GM21390 (cell line): ENCODE measurements around the gene FIS1.
"Not testable (repeated sequence)": the region's sequence is repeated elsewhere in the genome, so short reads cannot be mapped to it uniquely, and the experiment has no call there.

Source experiments
- ATAC-seq: cut with Tn5 transposase; IDR thresholded peaks from one replicate; pipeline ENCODE4 v1.9.1; 2021; ENCODE audit not compliant: unreplicated experiment

Gene FIS1

DNA sequence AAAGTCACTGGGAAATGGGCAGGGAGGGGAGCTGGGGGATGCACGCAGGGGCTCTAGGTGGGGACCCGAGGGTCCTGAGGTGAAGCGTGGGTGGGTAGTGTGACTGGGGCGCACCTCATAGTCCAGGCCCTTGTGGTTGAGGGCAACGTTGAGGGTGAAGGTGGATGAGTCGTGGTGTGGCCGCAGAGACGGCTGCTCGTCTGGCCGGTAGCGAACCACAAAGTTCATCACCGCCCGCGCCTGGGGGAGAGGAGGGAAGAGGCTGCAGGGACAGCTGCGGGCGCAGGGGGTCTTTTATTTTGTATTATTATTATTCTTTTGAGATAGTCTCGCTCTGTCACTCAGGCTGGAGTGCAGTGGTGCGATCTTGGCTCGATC, 38.2 kb downstream of the FIS1 start:
- ATAC-seq = no peak

DNA sequence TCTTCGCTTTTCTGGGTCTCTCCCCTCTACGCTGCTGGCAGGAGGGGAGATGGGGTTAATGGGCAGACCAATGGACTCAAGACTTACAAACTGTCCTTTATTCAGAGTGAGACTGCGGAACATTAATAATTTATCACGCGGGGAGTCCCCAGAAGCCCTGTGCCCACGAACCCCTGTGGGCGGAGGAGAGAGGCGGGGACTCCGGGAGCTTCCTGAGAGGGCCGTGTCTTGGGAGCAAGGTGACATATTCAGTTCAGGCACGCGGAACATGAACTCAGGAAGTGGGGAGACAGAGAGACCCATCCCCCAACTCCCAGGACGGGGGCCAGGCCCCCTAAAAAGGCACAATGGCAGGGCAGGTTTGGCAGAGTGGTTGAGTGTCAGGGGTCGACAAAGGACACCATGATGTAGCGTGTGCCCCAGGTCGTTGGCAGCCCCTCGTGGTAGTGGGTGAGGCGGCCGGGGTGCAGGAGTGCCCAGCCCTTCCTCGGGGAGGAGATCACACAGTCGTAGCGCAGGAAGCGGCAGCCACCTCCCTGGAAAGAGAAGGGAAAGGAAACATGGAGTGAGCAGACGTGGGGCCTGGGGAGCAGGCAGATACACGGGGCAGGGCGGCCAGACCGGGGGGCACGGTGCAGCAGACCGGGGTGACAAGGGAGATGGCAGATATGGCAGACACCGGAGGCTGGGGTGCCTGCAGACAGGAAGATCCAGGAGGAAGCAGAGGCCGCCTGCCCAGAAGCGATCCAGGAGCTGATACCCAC, 38.8 kb downstream of the FIS1 start:
- ATAC-seq = no peak

DNA sequence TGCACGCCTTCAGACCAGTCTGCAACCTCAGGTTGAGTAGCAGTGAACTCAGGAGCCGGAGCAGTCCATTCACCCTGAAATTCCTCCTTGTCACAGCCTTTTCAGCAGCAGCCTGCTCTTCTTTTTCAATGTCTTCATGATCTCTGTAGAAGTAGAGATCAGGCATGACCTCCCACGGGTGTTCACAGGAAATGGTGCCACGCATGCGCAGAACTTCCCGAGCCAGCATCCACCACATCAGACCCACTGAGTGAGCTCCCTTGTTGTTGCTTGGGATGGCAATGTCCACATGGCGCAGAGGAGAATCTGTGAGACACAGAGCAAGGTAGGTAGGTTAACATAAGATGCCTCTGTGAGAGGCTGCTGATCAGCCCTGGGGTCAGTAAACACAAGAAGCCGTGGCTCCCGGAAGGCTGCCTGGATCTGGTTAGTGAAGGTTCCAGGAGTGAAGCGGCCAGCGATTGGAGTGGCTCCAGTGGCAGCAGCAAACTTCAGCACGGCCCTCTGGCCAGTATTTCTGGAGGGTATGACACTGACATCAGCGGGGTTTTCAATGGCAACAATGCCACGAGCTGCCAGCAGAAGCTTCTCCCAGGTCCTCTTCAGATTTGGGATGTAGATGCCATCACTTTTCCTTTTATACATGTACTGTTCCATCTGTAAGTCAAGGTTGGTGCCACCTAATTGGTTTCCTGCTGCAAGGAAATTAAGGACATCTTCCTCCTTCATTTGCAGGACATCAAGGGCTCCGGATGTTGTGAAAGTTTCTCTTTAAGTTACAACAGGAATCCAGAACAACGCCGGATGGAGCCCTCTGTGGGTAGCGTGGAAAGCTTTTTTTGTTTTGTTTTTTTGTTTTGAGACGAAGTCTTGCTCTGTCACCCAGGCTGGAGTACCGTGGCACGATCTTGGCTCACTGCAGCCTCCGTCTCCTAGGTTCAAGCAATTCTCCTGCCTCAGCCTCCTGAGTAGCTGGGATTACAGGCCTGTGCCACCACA, 40.8 kb downstream of the FIS1 start:
- ATAC-seq = not testable (repeated sequence)

DNA sequence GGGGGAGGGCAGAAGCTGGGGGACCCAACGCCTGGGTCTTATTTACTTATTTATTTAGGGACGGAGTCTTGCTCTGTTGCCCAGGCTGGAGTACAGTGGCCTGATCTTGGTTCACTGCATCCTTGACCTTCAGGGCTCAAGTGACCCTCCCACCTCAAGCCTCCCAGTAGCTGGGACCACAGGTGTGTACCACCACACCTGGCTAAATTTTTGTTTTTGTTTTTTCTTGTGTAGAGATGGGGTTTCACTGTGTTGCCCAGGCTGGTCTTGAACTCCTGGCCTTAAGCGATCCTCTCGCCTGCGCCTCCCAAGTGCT, 42.3 kb downstream of the FIS1 start:
- no peak for ATAC-seq

DNA sequence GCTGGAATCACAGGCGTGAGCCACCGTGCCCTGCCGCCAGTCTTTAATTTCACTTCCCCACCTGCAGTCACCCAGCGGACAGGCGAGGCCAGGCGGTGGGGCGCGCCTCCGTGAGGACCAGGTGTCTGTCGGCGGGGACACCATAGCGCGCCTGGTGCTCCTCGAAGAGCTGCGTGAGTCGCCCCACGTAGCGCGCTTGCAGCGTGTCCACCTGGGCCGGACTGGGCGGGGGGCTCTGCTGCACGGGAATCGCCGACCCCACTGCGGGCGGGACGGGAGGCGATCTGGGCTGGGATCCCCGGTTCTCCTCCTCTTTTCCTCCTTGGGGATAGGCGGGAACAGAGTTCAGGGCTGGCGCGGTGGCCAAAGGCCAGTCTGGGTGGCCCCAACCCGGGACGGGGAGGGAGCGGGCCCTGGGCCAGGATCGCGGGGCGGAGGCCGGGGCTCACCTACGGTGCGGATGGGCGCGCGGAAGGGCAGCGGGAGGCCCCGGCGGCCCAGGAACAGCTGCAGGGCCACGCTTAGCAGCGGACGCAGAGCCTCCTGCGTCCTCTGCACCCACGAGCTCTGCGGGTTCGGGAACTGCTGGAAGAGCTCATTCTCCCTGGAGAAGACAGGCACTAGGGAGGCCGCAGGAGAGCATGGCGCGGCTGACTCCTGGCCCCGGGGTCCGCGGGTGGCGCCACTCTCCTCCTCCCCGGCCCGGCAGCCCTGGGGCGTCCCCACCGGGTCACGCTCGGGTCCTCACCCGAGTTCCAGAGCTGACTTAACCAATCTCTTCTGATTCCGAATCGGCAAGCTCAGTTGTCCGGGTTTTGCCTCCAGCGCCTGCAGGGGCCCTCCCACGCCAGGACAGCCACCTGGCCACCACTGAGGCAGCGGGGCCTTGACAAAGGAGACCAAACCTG, 42.9 kb downstream of the FIS1 start:
- ATAC-seq = no peak

DNA sequence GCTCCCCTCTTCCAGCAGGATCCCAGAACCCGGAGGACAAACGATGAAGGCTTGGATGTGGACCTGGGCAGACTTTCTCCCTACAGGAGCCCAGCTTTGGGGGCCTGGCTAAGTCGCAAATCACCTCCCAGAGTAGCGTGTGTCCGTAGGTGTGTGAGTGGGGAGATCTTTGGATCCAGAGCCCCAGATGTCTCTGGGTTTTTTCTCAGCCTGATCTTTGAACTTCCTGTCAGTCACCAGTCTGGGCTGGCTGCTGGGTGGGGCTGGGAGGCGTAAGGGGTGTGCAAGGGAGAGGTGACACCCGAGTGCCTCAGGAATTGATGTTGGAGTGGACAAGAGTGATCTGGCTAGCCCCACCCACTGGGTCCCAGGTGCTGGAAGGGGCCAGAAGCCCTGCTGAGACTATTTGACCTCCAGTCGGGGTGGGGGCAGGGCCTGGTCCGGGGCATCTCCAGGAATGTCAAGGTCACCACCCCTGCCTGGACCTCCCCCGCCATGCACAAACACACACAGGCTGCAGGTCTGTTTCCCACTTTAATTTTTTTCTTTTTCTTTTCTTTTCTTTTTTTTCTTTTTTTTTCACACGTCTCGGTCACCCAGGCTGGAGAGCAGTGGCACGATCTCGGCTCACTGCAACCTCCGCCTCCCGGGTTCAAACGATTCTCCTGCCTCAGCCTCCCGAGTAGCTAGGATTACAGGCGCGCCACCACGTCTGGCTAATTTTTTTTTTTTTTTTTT, 43.9 kb downstream of the FIS1 start, which contains the start of gene MOGAT3:
MOGAT3 (minus strand) TSS at position 175 of the 738 bp plus-strand sequence. CDS start 182 bp downstream, outside the sequence.
- no peak for ATAC-seq

DNA sequence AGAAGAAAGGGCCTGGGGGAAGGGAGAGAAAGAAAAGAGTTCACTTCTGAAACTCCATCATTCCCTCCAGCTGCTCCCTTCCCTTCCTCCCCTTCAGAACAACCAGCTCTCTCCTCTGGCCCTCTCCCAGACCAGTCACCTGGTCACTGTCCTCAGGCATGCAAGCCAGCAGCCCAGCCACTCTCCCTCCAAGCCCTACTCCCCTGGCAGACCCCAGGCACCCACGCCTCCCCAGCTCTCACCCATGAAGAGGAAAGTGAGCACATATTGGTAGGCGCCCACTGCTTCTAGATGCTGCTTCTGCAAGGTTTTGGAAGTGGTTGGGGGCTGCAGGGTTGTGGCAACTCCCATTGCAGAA, 44.4 kb downstream of the FIS1 start:
- no peak for ATAC-seq

DNA sequence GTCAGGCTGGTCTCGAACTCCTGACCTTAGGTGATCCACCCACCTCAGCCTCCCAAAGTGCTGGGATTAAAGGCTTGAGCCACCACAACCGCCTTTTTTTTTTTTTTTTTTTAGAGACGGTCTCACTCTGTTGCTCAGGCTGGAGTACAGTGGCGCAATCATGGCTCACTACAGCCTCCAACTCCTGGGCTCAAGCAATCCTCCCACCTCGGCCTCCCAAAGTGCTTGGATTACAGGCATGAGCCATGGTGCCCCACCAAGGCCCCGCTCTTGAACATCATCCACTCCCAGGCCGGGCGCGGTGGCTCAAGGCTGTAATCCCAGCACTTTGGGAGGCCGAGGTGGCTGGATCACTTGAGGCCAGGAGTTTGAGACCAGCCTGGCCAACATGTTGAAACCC, 45.4 kb downstream of the FIS1 start:
- ATAC-seq = not testable (repeated sequence)

DNA sequence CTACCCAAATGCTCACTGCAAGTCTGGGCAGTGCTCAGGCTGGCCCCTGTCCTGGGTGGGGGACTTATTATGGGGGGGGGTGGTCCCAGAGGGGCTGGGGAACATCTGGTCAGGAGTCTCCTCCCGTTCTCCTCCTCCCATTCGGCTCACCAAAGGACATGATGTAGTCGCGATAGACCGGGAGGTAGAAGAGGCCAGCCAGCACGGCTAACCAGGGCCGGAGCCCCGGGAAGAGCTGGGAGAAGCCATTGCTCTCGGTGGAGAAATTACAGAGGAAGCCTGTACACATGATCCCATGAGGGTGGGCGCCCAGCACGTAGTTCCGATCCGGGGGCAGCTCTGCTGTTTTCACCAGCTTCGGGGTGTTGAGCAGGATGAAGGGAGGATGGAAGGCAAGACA, 46.4 kb downstream of the FIS1 start:
- ATAC-seq = no peak

DNA sequence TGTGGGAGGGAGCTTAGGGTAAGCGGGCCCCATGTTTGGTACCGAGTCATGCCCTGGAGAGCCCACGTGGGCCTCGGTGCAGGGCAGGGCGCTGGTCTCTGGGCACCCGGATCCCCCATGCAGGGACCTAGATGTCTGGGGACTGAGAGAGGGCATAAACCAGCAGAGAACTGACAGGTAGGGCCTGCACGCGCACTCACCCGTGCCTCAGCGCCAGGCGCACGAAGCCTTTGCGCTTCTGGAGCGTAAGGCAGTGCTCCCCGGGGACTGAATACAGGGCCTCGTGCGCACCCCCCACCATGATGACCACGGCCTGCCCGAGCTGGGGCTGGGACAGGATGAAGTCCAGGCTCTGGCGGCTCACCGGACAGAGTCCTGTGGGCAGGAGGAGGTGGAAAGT, 46.9 kb downstream of the FIS1 start:
- no peak for ATAC-seq

DNA sequence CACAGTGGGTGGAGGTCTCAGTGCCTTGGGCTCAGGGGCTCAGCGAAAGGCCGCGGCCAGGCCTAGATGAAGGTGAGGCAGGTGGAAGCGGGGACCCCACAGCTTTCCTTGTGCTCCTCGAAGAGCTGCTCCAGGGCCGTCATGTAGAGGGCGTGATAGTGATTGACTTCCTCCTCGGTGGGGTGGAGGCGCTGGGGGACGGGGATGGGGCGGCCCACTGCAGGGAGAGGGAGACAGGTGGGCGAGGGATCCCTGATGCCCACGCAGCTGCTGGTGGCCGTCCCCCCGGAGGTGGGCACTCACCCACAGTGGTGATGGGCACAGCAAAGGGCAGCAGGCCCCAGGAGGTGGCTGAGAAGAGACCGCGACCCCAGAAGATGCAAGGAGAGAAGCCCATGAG, 49.0 kb downstream of the FIS1 start:
- ATAC-seq = no peak
